Activated naive CD8-positive, alpha-beta T cell treated with anti-CD3 and anti-CD28 coated beads, Interleukin-2, amount 50 U/mL, for 24 hours (primary cell): ENCODE results near the gene ZSCAN10.

Experiments
- ATAC-seq: fragments of 150-1000 bp; cut with Tn5 transposase; one replicate; pipeline ENCODE4 v1.10.0; 2021
- DNase-seq: peaks from one replicate; pipeline ENCODE4 v3.0.0; 2021
- H3K27ac Mint-ChIP-seq: one replicate; pipeline ENCODE4 v1.8.0; 2021; ENCODE audit warnings: mild to moderate bottlenecking, mixed read lengths
- H3K27me3 Mint-ChIP-seq: one replicate; pipeline ENCODE4 v1.8.0; 2021; ENCODE audit warnings: mixed read lengths
- H3K36me3 Mint-ChIP-seq: one replicate; pipeline ENCODE4 v1.8.0; 2021; ENCODE audit warnings: low read depth, mixed read lengths
- H3K4me1 Mint-ChIP-seq: one replicate; pipeline ENCODE4 v1.8.0; 2021; ENCODE audit warnings: mixed read lengths
- H3K4me3 Mint-ChIP-seq: one replicate; pipeline ENCODE4 v1.8.0; 2021; ENCODE audit warnings: mild to moderate bottlenecking, moderate library complexity, mixed read lengths
- H3K9me3 Mint-ChIP-seq: one replicate; pipeline ENCODE4 v1.8.0; 2021; ENCODE audit warnings: mixed read lengths

Gene ZSCAN10

GRCh38 chr16:3098459-3099394 lies at the start of gene ZSCAN10:
ZSCAN10 (minus strand) TSS chr16:3099294; CDS start chr16:3092937, 6,357 bp downstream.
- ATAC-seq, result no peak
- H3K9me3 Mint-ChIP-seq, result no peaks in the 10 kb centered on the region
- H3K4me1 Mint-ChIP-seq, result peaks cover 40% of the 10 kb centered on the region

GRCh38 chr16:3148256-3149192 lies 49.4 kb upstream of the ZSCAN10 start:
- H3K27ac Mint-ChIP-seq, result no peak overlapping the region
- H3K36me3 Mint-ChIP-seq, result peaks cover 4% of the 10 kb centered on the region
- no peak for DNase-seq
- no peak for ATAC-seq
- H3K9me3 Mint-ChIP-seq, result peaks cover 4% of the 10 kb centered on the region
- H3K4me1 Mint-ChIP-seq, result peaks cover 29% of the 10 kb centered on the region
- peak overlapping the region; percentile 86 for H3K4me3 Mint-ChIP-seq
- peaks cover 9% of the 10 kb centered on the region for H3K27me3 Mint-ChIP-seq

More at GRCh38 chr16:3098459-3099394, at the start of gene ZSCAN10:
- H3K4me3 Mint-ChIP-seq, result peak within 1 kb of the TSS; percentile 71
- no peak for DNase-seq
- H3K36me3 Mint-ChIP-seq, result no peaks in the 10 kb centered on the region
- peak within 1 kb of the TSS; percentile 82 for H3K27ac Mint-ChIP-seq
- peaks cover 4% of the 10 kb centered on the region for H3K27me3 Mint-ChIP-seq

- H3K4me1 Mint-ChIP-seq, result peaks cover 27% of the 10 kb centered on the region
- ATAC-seq (no peak), DNase-seq (no peak)
- H3K27me3 Mint-ChIP-seq, result peaks cover 9% of the 10 kb centered on the region
- no peak overlapping the region for H3K27ac Mint-ChIP-seq
- peaks cover 4% of the 10 kb centered on the region for H3K36me3 Mint-ChIP-seq
- no peak overlapping the region for H3K4me3 Mint-ChIP-seq
- peaks cover 4% of the 10 kb centered on the region for H3K9me3 Mint-ChIP-seq
Observed at GRCh38 chr16:3147757-3148104, 48.6 kb upstream of the ZSCAN10 start.

- no peak for ATAC-seq
- Mint-ChIP-seq H3K27me3 (peaks cover 5% of the 10 kb centered on the region), H3K27ac (no peak overlapping the region), H3K9me3 (no peaks in the 10 kb centered on the region), H3K4me1 (peaks cover 22% of the 10 kb centered on the region), H3K36me3 (peaks cover 5% of the 10 kb centered on the region), H3K4me3 (no peak overlapping the region)
- no peak for DNase-seq
Observed at GRCh38 chr16:3147046-3147756, 48.1 kb upstream of the ZSCAN10 start.

GRCh38 chr16:3145660-3146059 lies 46.6 kb upstream of the ZSCAN10 start:
- Mint-ChIP-seq H3K4me3 (no peak overlapping the region), H3K4me1 (peaks cover 13% of the 10 kb centered on the region), H3K27ac (no peak overlapping the region)

GRCh38 chr16:3145151-3145550 lies 46.1 kb upstream of the ZSCAN10 start:
- no peaks in the 10 kb centered on the region for H3K27me3 Mint-ChIP-seq
- H3K9me3 Mint-ChIP-seq, result no peaks in the 10 kb centered on the region
- H3K27ac Mint-ChIP-seq, result no peak overlapping the region
- peaks cover 6% of the 10 kb centered on the region for H3K36me3 Mint-ChIP-seq
- DNase-seq, result no peak
- peaks cover 11% of the 10 kb centered on the region for H3K4me1 Mint-ChIP-seq
- H3K4me3 Mint-ChIP-seq, result no peak overlapping the region
- ATAC-seq, result no peak

More at GRCh38 chr16:3145660-3146059, 46.6 kb upstream of the ZSCAN10 start:
- Mint-ChIP-seq H3K36me3 (peaks cover 6% of the 10 kb centered on the region), H3K9me3 (no peaks in the 10 kb centered on the region), H3K27me3 (peaks cover 2% of the 10 kb centered on the region)
- DNase-seq (no peak), ATAC-seq (no peak)

GRCh38 chr16:3144321-3144983 lies 45.4 kb upstream of the ZSCAN10 start:
- Mint-ChIP-seq H3K4me1 (peaks cover 6% of the 10 kb centered on the region), H3K4me3 (no peak overlapping the region), H3K27ac (no peak overlapping the region), H3K9me3 (no peaks in the 10 kb centered on the region), H3K27me3 (no peaks in the 10 kb centered on the region), H3K36me3 (peaks cover 6% of the 10 kb centered on the region)
- ATAC-seq (no peak), DNase-seq (no peak)

GRCh38 chr16:3143598-3144320 lies 44.7 kb upstream of the ZSCAN10 start:
- Mint-ChIP-seq H3K27me3 (no peaks in the 10 kb centered on the region), H3K4me1 (no peaks in the 10 kb centered on the region), H3K4me3 (no peak overlapping the region), H3K36me3 (peaks cover 6% of the 10 kb centered on the region), H3K9me3 (no peaks in the 10 kb centered on the region), H3K27ac (no peak overlapping the region)
- DNase-seq (no peak), ATAC-seq (no peak)

- Mint-ChIP-seq H3K9me3 (no peaks in the 10 kb centered on the region), H3K4me3 (no peak overlapping the region), H3K4me1 (no peaks in the 10 kb centered on the region), H3K27ac (no peak overlapping the region), H3K27me3 (no peaks in the 10 kb centered on the region), H3K36me3 (peaks cover 6% of the 10 kb centered on the region)
- DNase-seq (no peak), ATAC-seq (no peak)
Observed at GRCh38 chr16:3143189-3143588, 44.1 kb upstream of the ZSCAN10 start.

GRCh38 chr16:3142770-3143169 lies 43.7 kb upstream of the ZSCAN10 start:
- Mint-ChIP-seq H3K27ac (no peak overlapping the region), H3K9me3 (no peaks in the 10 kb centered on the region), H3K4me1 (no peaks in the 10 kb centered on the region), H3K4me3 (no peak overlapping the region), H3K36me3 (peaks cover 6% of the 10 kb centered on the region), H3K27me3 (no peaks in the 10 kb centered on the region)
- ATAC-seq (no peak), DNase-seq (no peak)

GRCh38 chr16:3142327-3142726 lies 43.2 kb upstream of the ZSCAN10 start:
- peaks cover 6% of the 10 kb centered on the region for H3K36me3 Mint-ChIP-seq
- DNase-seq (no peak), ATAC-seq (no peak)
- no peak overlapping the region for H3K4me3 Mint-ChIP-seq
- H3K27me3 Mint-ChIP-seq, result no peaks in the 10 kb centered on the region
- no peak overlapping the region for H3K27ac Mint-ChIP-seq
- no peaks in the 10 kb centered on the region for H3K4me1 Mint-ChIP-seq
- no peaks in the 10 kb centered on the region for H3K9me3 Mint-ChIP-seq

GRCh38 chr16:3141781-3142311 lies 42.8 kb upstream of the ZSCAN10 start:
- peaks cover 6% of the 10 kb centered on the region for H3K36me3 Mint-ChIP-seq
- no peaks in the 10 kb centered on the region for H3K27me3 Mint-ChIP-seq
- DNase-seq (no peak), ATAC-seq (no peak)
- no peak overlapping the region for H3K4me3 Mint-ChIP-seq
- H3K4me1 Mint-ChIP-seq, result no peaks in the 10 kb centered on the region
- H3K27ac Mint-ChIP-seq, result no peak overlapping the region
- H3K9me3 Mint-ChIP-seq, result no peaks in the 10 kb centered on the region
